GM19468 (cell line): ENCODE measurements around the gene CCBE1.
"Not testable (repeated sequence)": the region's sequence is repeated elsewhere in the genome, so short reads cannot be mapped to it uniquely, and the experiment has no call there.

Experiments
- ATAC-seq: cut with Tn5 transposase; IDR thresholded peaks from one replicate; pipeline ENCODE4 v1.9.1; 2021; ENCODE audit warnings: mild to moderate bottlenecking, moderate library complexity, moderate number of reproducible peaks; ENCODE audit not compliant: unreplicated experiment; ENCODE audit errors: extremely low read depth

Gene CCBE1

DNA sequence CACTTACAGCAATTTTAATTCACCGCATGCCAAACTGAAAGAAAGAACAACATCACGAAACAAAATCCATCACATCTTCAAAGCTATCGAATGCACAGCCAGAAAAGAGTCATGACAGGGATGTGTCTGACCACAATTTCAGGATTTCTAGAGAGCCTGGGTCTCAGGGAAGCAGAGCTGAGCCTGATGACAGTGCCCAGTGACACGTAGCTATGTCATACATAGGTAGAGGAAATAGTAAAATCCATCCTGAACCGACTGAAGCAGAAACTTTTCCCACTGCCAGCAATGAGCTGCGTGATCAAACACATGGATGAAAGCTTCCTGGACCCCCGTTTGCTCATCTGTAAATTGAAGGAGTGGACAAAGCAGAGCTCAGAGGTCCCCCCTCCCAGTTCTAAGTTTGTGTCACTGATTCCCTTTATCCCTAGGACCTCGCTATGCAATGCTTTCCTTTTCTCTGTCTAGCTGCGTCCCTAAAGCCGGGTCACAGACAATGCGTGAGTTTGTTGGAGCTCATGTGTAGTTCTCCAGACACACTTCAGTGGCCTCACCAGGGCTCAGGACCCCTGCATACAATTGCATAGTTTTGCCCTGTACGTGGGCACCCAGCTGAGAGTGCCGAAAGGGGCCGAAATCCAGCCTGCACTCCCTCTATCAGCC lies 37.6 kb downstream of the CCBE1 start:
- ATAC-seq: no peak

DNA sequence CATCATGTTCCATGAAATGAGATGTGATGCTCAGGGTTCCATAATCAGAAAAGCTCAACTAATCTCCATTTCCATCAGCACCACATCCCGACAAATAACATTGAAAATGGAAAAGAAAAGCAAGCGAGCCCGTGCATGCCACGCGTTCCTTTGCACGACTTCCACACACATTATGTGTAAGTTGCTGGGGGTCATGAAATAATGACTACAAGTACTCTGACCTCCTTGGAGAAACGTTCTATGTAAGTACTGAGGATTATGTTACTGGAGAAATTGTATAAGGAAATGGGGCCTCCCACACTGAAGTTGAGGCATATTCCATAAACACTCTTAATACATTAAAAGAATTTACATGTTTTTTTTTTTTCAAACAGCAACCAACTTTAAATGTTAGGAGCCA lies 38.3 kb downstream of the CCBE1 start:
- ATAC-seq: no peak

DNA sequence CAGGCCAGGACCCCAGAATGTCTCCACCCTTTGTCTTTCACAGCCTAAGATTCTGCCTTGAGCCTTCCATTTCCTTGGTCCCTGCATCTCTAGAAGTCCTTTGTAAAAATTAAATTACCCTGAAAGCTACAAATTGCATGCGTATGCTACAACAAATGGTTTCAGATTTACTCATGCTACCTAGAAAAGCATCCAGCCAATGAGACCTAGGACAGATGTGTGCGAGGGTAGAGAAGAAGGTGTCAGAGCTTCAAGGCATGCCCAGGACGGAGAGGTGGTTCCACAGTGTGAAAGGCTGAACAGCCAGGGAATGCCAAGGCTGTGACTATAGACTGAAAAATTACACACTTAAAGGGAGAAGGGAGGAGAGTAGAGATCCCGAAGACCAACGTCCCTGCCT lies 40.2 kb downstream of the CCBE1 start:
- no peak for ATAC-seq

DNA sequence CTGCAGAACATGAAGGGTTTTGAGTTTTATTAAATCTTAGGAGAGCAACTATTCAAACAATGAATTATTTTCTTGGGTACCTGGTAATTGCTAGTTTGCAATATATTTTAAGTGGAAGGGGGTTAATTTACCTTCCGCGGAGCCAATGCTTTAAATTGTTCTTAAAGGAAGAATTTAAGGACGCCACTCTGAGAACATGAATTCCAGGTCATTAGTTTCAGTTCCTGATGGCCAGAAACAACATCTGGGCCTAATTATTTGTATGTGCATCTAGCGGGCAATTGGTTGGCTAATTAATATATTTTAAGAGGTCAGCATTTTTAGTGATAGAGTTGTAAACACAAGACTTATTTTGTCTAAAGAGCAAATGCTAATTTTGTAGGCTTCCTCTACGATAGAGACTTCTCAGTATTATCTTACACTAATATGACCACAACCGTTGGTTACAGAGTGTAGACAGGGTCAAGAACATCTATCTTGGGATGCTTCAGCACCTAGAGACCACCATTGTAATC lies 40.8 kb downstream of the CCBE1 start:
- no peak for ATAC-seq

DNA sequence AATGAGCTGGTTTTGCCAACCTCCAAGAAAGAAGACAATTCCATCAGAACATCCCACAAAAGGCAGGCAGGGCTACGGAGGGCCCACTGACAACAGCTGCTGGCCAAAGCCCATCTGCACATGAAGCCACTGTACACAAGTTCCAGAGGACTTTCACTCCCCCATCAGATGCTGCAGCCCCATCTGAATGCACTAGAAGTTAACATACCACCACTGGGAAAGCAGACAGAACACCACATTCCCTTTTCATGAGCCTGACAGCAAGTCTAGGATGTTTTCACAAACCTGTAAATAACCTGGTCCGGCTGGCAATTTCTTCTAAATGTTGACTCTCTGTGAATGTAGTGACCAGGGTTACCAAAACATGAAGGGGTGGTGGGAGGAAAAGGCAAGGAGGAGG lies 41.5 kb downstream of the CCBE1 start:
- no peak for ATAC-seq

DNA sequence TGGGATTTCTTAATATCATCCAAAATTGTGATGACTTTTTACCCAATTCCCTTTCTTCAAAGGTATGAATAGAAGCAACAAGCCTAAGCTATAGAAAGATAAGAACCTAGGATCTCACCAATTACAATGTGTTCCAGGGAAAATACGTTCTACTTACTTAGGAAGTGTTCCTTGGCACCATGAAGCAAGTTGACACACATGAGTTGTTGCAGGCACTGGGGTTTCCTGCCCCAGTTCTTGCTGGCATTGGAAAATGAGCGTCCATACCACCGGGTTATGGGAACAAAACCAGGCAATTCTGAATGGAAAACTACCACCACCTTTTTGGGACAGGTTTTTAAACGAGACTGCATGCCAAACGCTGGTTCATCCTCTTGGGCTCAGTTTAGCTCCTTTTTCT lies 46.2 kb downstream of the CCBE1 start:
- no peak for ATAC-seq

DNA sequence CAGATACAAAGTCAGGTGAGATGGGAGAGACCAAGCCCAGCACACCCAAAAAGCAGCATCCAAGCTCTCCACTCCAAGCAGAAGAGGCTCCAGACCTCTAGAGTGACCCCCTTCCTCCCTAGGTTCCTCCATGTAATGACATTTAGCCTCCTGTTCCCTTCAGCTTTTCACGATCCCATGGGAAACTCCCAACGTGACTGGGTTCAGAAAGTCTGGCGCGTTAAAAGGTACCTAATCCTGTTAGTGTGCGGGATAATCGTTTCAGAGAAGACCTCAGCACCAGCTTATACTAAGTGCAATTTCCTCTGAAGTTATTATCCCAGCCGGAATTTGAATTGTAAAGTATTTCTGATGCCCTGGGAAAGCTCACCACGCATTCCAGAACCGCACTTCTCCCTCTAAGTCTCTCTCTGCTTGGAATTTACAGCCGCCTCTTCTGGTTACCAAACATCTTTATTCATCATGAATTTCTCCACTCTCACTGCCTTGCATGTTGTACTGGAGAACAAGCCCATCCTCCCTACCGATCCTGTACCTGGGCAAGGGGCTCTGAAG lies 46.9 kb downstream of the CCBE1 start:
- no peak for ATAC-seq

DNA sequence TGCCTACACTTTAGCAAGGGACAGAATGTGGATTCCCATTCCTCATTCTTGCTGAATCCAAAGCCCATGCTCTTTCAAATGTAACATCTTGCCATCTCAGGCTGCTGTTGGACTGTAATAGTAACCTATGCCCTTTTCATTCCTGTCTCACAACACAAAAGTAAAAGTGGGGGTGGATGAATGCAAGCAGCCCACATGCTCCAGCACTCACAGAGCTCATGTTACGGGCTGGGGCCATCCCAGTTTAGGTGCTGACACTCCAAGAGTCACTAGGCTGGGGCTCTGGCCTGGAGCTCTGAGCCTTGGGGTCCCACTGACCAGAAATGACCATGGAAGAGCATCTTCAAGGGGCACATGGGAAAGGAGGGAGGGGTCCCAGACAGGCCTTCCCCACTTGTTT lies 47.6 kb downstream of the CCBE1 start:
- ATAC-seq: no peak

DNA sequence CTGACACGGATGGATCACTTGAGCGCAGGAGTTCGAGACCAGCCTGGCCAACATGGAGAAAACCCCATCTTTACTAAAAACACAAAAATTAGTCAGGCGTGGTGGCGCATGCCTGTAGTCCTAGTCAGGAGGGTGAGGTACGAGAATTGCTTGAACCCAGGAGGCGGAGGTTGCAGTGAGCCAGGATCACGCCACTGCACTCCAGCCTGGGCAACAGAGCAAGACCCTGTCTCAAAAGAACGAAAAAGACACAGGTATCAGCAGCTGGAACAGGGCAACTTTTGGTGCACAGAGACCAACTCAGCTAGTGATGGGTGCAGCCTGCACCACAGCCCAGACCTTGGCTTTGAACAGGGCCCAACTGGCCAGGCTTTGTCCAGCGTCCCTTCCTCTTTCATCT lies 48.8 kb downstream of the CCBE1 start:
- not testable (repeated sequence) for ATAC-seq

DNA sequence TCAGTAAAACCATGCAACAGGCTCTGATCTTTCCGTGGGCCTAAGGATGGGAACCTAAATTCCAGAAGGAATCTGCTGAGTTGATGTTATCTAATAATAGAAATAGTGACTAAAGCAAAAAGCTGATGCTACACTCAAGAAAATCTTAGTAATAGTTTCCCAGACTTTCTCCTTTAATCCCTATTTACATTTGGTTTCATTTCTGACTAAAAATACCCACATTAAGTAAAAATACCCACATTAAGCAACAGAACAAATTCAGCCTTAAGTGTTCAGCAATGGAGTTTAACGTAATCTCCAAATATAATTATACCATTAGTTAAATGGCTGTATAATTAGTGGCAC lies 50.3 kb downstream of the CCBE1 start:
- no peak for ATAC-seq

DNA sequence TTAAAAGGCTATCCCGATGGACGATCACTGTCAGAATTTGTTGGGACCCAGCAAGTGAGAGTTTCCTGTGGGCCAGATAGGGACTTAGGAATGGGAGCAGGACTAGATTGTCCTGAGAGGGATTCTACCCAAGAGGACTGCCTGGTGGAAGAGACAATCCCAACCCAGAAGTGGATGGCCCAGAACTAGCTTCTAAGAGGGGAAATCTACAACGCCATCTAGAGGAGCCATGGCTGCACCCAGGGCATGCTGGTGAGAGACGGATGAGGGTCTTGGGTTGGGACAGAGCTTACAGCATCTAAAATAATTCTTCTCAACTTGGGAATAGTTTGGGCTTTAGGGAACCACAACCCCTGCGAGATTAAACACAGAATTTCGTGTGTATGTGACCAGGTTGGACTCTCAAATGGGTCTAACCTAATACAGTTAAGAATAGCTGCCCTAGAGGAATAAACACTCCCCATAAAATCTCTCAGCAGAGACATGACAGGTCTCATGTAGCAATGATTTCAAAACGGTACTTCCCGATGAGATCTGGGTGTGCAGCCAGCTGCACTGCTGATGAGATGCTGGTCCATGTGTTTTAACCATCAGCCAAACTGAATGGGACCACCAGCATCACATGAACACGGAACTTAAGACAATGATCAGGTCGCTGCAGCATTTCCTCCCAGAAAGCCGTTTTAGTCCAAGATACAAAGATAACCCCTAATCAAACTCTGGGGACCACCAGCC lies 50.8 kb downstream of the CCBE1 start:
- ATAC-seq: no peak

DNA sequence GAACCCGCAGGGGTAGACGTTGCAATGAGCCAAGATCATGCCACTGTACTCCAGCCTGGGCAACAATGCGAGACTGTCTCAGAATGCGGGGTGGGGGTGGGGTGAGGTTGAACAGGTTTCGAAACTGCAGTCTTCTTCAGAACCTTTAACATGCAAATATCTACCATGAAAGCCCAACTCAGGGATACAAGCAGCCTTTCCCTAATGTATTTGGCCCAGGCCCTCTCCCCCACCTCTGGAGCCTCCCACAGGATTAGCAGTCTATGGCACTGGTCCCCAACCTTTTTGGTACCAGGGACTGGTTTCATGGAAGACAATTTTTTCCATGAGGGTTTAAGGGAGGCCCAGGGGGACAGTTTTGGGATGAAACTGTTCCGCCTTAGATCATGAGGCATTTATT lies 53.5 kb downstream of the CCBE1 start:
- ATAC-seq: no peak

DNA sequence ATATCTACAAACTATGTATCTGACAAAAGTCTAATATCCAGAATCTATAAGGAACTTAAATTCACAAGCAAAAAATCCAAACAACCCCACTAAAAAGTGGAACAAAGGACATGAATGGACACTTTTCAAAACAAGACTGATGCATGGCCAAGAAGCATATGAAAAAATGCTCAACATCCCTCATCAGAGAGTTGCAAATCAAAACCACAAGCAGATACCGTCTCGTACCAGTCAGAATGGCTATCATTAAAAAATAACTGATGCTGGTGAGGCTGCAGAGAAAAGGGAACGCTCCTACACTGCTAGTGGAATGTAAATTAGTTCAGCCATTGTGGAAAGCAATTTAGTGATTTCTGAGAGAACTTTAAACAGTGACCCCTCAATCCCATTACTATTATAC lies 56.5 kb downstream of the CCBE1 start:
- no peak for ATAC-seq

DNA sequence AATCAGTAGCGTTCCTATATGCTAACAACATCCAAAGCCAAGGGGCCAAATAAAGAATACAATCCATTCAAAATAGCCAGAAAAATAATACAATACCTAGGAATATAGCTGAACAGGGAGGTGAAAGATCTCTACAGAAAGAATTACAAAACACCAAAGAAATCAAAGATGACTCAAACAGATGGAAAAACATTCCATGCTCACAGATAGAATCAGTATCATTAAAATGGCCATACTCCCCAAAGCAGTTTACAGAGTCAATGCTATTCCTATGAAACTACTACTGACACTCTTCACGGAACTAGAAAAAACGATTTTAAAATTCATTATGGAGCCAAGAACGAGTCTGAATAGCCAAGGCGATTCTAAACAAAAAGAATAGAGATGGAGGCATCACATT lies 57.4 kb downstream of the CCBE1 start:
- no peak for ATAC-seq

DNA sequence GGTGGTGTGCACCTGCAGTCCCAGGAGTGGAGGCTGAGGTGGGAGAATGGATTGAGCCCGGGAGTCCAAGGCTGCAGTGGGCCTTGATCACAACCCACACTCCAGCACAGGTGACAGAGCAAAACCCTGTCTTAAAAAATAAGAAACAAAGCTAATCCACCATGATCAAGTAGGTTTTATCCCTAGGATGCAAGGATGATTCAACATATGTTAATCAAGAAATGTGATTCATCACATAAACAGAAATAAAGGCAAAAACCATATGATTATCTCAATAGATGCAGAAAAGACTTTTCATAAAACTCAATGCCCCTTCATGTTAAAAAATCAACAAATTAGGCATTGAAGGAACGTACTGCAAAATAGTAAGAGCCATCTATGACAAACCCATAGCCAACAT lies 58.1 kb downstream of the CCBE1 start:
- no peak for ATAC-seq

DNA sequence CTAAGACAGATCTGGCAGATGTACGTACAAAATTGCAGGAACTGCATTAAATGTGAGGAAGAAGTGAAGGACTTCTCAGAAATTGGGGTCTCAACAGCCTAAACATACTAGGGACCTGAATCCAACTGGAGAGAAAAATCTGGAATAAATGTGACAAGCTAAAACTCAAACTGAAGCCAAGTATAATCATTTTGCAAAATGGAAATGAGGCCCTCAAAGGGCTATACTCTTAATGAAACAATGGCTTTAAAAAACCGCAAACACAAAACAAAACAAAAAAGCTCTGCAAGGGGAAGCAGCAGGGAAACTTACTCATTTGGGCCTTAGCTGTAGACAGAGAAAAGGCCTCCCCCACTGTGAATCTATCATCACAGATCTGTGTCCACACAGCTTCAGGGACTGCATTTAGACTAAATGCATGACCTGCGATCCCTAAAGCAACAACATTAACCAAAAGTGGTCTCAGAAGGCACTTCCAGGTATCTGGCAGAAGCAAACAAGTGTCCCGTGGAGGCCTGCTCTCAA lies 63.2 kb downstream of the CCBE1 start:
- ATAC-seq: no peak

DNA sequence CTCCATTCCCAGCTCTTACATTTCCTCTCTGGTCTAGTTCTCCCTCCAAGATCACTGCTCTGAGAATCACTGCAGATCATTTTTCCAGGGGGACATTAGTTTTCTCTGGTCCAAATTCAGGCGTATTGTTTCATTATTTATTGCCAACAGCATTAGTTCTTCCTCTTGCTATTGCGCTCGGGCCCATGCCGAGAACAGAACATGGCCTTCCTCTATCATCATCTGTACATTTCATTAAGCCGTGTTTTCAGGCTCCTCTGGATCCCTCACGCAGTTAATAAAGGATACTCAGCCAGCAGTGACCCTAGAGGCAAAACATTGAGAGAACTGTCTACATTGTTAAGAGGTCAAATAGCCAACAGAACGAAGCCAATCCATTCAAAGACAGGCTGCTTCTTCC lies 63.9 kb downstream of the CCBE1 start:
- ATAC-seq: no peak

DNA sequence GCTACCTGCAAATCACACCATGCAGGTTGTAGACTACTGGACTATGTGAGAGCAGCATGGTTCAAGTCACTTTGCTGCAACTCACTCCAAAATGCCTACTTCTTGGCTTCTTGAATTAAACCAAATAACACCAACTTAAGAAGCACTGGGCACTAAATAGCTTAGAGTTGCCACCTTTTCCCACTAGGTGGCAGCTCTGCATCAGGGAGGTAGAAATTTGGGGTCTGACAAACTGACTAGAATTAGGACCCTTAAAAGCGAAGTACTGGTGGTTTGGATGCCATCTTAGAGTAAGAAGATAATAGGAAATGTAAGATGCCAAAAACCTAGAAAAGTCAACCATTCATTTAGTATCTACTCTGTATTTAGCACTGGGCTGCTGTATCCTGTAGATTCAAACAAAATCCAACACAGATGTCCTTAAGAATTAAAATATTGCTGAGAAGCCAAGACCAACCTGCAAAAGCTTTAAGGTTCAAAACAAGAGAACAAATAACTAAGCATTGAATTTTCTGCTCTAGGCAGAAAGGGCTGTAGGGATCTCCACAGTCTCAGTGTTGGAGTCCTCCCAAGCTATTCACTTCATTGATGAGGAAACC lies 65.5 kb downstream of the CCBE1 start:
- no peak for ATAC-seq

DNA sequence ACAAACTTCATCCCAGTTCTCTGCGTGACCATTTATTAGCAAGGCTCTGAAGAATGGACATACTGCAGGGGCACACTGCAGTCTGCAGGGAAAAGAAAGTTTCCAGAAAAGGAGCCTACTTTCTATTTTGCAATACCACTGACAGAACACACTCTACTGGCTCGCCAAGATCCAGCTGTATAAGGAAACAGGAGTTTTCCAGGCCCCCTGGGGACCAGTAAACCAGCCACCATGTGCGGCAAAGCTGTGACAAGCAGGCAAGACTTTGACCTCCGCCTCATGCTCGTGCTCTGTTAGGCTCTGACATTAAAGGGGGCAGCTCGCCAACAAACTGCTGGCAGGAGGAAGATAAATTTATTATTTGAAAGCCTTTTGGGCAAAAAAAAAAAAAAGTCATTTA lies 67.3 kb downstream of the CCBE1 start:
- ATAC-seq: no peak

DNA sequence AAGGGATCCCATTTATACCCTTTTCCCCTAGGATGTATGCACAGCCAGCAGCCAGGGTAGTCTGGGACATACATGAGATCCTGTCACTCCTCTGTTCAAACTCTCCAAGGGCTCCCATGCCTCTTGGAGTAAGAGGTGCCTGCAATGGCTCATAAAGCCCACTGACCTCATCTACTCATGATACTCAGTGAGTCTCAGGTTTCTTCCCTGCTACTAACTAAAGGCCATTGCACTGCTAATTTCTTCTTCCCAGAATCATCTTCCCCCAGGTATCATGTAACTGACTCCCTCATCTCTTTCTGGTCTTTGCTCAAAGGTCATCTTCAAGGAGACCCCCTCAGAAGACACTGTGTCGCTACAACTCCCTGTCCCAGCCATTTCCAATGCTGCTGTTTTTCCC lies 68.2 kb downstream of the CCBE1 start:
- ATAC-seq: no peak

DNA sequence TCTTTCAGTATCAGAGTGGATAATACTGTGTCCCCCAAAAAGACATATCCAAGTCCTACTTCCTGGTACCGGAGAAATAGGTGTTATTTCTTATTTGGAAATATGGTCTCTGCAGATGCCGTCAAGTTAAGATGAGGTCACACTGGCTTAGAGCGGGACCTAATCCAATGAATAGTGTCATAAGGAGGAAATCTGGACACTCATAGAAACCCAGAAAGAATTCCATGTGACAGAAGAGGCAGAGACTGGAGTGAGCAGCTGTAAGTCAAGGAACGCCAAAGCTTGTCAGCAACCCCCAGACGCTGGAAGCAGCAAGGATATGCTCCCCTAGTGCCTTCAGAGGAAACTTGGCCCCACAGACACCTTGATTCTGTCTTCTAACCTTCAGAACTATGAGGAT lies 69.8 kb downstream of the CCBE1 start:
- no peak for ATAC-seq
